Measurements from ENCODE around the gene BCAS3.

BCAS3 gene

DNA sequence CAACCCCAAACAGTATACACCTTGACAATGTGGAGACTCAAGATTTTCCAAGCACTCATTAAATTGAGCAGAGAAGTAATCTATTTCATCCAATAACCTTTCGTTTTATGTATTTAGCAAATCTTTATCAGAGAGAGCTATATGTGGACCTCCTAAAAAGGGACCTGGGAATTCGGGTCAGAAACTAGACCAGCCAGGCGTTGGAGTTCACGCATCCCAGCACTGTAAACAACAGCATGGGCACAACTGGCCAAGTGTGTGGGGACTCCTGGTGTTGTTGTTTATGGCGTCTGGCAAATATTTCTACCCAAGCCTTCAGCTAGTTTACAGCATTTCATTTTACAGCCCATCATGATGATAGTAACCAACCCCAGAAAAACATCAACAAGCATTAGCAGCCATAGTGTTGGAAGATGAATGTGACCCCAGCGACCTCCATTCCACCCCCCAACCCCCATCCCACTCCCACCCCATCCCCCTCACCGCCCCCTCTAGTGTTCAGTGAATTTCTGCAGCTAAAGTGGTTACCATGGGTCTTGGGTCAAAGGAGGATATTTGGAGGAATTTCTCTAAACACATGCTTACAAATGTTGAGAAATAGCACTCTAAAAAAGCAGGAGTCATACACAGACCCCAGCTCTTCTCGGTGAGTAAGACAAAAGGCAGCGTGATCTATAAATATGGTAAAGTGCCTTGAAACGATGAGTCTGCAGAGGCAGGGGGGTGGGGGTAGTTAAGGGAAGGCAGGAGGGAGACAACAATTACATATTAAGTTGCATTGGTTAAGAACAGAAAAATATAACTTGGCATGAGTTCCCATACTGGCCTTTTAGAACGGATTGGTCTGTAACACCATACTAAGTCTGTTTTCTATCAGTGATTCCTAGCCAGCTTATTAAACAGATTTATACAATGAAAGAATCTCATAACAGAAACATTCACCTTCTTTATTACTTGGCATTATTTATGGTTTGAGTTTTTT is 630.5 kb downstream of the BCAS3 start:
- DNase-seq, result no peak

GRCh38 chr17:61309362-61310256 is 632.0 kb downstream of the BCAS3 start:
- DNase-seq, result no peak

DNA sequence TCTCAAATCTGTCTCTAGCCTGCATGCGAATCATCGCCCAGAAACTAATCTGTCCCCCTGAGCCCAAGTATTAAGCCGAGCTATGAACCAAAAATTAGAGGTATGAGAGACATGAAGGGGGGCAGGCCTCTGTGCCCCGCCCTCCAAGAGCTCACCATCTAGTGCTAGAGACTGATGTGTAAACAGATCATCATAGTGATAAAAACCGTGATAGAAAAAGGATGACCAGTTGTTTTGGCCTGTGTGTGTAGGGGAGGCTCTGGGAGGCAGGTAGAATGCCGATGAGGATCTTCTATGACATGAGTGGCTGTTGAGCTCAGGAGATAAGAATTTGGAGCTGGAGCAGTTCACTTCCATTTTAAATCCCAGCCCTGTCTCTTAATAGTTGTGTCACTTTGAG is 632.9 kb downstream of the BCAS3 start:
- DNase-seq, result no peak

DNA sequence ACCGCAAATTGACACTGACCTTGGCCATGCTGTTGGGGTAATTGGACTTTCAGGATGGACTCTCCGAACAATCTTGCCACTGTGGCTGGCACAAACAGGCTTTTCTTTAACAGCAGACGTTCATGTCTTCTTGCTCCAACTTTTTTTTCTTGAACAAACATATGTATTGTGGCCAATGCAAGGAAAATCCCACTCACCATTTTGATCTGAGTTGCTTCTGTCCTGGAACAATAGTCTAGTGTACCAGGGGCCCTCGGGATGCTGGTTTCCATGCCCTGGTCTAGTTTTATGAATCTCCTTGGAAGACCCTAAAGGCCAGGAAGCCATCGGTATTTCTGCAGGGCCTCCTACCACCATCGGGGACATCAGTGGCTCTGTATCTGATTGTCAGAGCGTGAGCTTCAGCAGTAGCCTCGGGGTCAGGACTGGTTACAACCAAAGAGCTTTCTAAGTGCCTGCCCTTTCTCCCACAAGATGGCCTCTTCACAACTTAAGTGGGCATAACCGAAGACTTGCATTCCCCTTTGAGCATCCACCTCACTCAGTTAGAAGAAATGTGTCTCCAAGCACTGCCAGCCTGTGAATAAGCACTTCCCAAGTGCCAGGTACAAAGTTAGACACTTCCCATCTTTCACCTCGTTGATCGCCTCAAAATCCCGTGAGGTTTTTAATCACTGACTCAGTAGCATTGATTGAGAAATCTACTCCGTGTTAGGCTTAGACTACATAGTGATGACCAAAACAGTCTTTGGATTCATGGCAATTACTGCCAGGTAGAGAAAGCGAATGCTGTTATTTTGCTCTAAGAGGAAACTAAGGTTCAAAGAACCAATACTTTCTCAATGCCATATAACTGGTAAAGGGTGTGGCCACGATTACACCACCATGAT is 635.0 kb downstream of the BCAS3 start:
- no peak for DNase-seq

- DNase-seq, result no peak
These were observed 636.0 kb downstream of the BCAS3 start for GRCh38 chr17:61313461-61314326.

GRCh38 chr17:61314368-61315078 is 636.9 kb downstream of the BCAS3 start:
- DNase-seq, result no peak

DNA sequence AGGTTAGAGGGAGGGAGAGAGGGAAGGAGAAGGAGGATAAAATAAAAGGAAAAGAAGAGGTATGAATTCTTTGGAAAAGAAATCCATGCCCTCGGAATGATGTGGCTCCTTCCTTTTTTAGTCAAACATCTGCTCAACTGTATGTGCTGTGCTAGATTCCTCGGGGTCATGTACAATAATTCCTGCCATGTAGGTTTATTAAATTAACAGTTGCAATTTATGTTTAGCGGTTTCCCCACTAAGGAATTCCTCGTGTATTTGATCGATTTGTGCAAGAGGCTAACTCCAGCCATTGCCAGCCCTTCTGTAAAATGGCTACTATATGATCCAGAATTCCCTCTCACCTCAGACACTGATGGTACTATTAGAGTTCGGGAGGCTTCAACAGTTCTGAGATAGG is 639.0 kb downstream of the BCAS3 start:
- no peak for DNase-seq

GRCh38 chr17:61317779-61318178 is 640.1 kb downstream of the BCAS3 start:
- DNase-seq, result no peak

GRCh38 chr17:61318684-61319098 is 641.0 kb downstream of the BCAS3 start:
- DNase-seq, result no peak

GRCh38 chr17:61321344-61321743 is 643.7 kb downstream of the BCAS3 start:
- DNase-seq, result no peak

DNA sequence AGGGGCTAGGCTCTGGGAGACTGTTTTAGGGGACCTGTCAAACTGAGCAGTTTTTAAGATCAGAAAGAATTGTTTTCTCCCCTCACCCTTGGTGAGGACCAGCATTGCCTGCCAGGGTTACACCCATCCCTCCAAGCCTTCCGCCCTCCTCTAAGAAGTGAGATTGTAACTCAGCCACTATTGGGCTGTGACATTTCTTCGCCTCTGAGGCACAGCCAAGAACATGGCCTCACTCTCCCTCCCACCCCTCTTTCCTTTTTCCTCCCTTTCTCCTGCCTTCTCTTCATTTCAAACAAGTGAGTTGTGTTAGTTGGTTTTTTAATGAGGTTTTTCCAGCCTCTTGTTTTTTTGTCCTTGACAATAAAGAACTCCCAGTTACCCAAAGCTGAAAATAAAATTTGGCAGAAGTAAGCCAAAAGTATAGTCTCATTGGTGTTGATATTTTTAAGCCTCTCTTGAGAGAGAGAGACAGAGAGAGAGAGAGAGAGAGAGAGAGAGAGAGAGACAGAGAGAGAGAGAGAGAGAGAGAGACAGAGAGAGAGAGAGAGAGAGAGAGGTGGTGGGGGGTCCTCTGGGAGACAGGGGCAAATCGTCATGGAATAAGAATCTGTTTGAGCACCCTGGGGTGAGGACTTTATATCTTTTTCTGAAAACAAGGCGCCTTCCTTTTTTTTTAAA is 644.8 kb downstream of the BCAS3 start:
- DNase-seq, result no peak

- DNase-seq, result no peak
These were observed 645.6 kb downstream of the BCAS3 start for GRCh38 chr17:61323003-61323908.

DNA sequence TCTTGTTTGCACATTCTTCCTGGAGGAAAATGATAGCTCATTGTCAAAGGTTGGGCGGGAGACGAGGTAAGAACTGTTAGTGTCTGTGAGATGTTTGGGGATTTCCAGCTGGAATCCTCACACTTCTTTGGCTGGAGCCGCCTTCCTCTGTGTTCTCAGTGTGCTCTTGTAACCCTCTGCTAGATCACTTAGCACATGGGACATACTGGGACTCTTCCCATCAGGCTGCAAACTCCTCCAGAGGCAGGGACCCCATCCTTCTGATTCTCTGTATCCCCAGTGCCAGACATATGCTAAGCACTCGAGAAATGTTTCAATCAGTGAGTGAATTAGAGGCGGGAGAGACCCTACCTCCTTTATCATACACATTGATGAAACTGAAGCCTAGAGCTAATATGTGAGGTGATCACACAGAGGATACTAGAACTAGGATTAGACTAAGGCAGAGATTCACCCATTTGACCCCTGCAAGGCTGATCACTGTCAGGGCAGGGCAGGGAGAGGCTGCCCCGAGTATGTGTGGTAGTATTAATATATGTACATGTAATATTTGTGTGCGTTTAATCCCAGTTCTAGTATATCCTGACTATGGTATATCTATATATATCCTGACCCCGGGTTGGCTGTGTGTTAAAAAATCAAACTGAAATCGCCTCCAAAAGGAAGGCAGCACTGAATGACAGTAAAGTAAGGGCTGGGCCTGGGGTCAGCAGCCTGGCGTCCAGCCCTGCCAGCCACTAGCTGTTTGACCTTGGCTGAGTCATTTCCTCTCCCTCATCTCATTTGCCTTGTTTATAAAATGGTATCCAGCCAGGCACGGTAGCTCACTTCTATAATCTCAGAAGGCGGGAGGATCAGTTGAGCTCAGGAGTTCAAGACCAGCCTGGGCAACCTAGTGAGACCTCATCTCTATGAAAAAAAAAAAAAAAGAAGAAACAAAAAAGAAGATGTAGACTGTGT is 646.5 kb downstream of the BCAS3 start:
- no peak for DNase-seq

GRCh38 chr17:61324950-61325349 is 647.3 kb downstream of the BCAS3 start:
- no peak for DNase-seq

- no peak for DNase-seq
These were observed 647.9 kb downstream of the BCAS3 start for GRCh38 chr17:61325382-61326073.

DNA sequence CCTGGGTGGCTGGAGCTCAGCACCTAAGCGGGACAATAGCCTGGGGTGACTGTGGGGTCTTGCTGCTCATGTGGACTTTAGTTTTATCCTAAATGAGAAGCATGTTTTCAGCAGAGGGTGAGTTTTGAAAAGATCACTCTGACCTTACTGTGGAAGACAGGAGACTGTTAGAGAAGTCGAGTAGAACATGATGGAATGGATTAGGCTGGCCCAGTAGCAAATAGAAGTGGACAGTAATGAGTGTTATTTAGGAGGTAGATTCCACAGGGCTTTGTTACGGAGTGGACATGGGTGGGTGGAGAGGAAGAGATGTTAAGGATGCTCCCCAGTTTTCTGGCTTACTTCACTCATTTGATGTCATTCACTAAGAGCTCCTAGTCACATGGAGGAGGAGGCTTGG is 648.7 kb downstream of the BCAS3 start:
- DNase-seq, result no peak

DNA sequence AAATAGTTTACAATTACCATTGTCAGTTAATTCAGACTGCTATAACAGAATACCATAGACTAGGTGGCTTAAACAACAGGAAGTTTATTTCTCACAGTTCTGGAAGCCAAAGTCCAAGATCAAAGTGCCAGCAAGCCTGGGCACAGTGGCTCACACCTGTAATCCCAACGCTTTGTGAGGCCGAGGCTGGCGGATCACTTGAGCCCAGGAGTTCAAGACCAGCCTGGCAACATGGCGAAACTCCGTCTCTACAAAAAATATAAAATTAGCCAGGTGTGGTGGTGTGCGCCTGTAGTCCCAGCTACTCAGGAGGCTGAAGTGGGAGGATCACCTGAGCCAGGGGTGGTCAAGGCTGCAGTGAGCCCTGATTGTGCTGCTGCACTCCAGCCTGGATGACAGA is 650.7 kb downstream of the BCAS3 start:
- DNase-seq, result no peak

All from NCI-H1694 treated with DMSO at 0.1 percent for 48 hours (cell line).